Non-pigmented ciliary epithelial cell (primary cell): Measurements from ENCODE around the gene SLC13A4.
"Not testable (repeated sequence)": the region's sequence is repeated elsewhere in the genome, so short reads cannot be mapped to it uniquely, and the experiment has no call there.

Experiments used
- DNase-seq: peaks from one replicate; pipeline ENCODE4 v3.0.0-alpha.2; 2010; ENCODE audit warnings: low read depth

SLC13A4 gene

DNA sequence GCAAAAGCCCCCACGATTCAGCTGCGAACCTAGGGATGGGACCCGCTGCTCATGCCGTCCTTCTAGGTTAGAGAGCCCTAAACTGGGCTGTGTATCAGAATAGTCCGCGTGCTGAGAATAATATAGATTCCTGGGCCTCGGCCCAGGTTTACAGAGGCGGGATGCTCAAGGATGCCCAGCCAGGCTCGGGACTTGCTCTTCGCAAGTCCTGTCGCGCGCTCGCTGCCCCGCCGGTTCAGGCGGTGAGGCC, 65.9 kb downstream of the SLC13A4 start:
- no peak for DNase-seq

GRCh38 chr7:135661311-135662122, 66.5 kb downstream of the SLC13A4 start:
- no peak for DNase-seq

DNA sequence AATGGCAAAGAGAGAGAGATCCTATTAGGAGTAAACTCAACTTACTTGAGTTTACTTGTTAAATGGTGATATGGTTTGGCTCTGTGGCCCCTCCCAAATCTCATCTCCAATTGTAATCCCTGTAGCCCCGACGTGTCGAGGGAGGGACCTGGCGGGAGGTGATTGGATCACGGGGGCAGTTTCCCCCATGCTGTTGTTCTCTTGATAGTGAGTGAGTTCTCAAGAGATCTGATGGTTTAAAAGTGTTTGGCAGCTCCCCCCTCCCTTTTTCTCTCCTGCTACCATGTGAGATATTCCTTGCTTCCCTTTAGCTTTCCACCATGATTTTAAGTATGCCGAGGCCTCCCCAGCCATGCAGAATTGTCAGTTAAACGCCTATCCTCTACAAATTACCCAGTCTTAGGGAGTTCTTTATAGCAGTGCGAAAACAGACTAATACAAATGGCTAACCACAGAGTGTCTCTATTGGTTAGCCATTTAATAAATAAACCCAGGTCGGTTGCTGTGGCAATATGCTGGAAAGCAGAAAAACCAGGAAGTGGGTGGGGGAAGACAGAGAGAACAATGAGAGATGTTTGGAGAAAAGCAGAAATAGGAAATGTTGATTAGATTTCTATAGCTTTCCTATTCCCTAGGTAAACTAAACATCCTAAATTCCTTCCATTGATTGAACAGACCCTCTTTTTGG, 68.7 kb downstream of the SLC13A4 start:
- no peak for DNase-seq

GRCh38 chr7:135658564-135658963, 69.4 kb downstream of the SLC13A4 start:
- DNase-seq, result no peak

DNA sequence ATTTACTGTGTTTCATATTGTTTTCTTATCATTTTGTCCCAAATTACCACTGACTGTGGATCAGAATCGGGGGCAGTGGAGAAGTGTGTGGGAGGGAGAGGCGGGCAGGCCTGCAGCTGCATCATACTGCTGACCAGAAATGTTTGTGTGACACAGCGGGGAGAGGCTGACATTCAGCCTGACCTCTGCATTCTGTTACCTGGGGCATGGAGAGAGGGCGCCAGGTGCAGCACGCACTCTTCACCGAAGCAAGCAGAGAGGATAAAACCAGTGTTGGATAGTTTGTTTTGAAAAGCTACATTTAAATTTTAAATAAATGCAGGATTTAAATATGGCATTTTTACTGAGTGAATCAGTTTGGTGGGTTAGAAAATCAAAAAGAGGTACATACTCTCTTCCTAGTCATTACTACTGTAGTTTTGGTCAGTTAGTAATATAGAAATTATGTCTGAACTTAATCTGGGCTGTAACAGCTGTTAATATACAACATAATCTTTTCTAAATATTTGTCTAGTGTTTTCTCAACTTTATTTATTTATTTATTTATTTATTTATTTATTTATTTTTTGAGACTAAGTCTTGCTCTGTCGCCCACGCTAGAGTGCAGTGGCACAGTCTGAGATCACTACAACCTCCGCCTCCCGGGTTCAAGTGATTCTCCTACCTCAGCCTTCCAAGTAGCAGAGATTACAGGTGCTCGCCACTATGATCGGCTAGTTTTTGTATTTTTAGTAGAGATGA, 74.5 kb downstream of the SLC13A4 start:
- no peak for DNase-seq

- no peak for DNase-seq
These were observed 77.0 kb downstream of the SLC13A4 start for GRCh38 chr7:135650831-135651573.

GRCh38 chr7:135648235-135648634, 79.8 kb downstream of the SLC13A4 start:
- DNase-seq, result no peak

DNA sequence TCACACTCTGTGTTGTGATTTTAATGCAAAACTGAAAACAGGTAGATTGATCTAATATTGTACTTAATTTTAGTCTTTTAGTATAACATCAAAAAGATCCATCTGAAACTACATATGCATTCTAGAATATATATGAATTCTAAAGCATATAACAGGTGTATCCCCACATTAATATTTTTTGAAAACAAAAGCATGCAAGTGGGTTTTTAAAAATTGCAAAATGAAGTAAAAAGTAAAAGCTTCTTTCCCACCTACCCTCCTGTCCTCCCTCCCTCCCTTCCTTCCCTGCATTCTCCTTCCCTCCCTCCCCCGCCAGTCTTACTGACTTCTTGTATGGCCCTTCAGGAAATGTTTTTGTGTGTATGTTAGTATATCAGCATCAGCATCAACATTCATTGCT, 80.2 kb downstream of the SLC13A4 start:
- DNase-seq, result no peak

GRCh38 chr7:135645296-135645904, 82.6 kb downstream of the SLC13A4 start:
- no peak for DNase-seq

GRCh38 chr7:135644729-135645128, 83.3 kb downstream of the SLC13A4 start:
- DNase-seq, result no peak

DNA sequence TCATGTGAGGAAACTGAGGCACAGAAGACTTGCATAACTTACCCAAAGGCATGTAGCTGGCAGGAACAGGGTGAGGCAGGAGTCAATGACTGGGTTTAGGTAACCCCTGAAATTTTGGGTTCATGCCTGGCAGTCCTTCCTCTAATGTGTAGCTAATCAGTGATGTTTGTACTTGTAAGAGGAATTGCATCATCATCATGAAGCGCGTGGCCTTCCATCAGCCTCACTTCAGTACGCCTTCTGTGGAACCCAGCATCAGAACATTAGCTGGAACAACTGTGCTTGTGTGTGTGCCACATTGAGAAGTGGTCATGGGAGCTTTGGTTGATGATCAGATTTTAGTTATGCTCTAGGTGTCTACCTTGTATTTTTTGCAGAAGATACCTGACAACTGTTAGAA, 83.8 kb downstream of the SLC13A4 start:
- no peak for DNase-seq

GRCh38 chr7:135639690-135640089, 88.3 kb downstream of the SLC13A4 start:
- DNase-seq, result not testable (repeated sequence)

DNA sequence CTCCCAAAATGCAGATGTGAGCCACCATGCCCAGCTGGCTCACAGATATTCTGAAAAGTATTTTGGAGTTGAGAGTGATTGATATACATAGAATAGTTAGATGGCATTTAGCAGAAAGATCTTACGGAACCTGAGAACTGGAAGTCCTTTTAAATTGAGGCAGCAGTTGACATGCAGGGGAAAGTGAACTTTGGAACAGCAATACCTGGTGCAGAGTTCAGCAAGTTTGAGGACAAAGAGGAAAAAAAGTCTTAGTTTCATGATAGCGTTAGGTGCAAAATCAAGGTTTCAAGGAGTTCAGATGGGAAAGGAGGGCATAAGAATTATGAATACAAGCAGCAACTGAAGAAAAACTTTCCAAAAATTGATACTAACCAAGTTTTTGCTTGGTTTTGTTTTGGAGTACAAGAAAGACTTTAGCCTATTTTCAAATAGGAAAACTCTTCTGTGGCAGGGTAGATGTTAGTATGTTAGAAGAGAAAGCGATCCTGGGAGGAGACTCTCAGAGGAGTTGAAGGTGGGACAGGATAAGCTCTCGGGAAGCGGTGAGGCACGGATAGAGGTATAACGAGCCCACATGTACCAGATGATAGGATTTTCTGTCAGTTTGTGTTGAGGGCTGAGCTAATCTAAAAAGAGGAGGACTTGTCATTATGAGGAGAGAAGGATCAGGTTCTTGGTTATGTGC, 93.7 kb downstream of the SLC13A4 start:
- DNase-seq, result no peak
